Stimulated activated CD4-positive, alpha-beta T cell treated with anti-CD3 and anti-CD28 coated beads, TNF-alpha, amount 100 ng/mL, for 4 hours (primary cell): ENCODE data around the gene MMP17.

ENCODE experiments used
- DNase-seq, 3 experiments: peaks; one replicate each; pipeline ENCODE4 v3.0.0-alpha.2; 2020; ENCODE audit warnings: low read depth in 3 of 3

Gene MMP17

GRCh38 chr12:131894981-131895639, 66.9 kb downstream of the MMP17 start:
- DNase-seq, result no peak

DNA sequence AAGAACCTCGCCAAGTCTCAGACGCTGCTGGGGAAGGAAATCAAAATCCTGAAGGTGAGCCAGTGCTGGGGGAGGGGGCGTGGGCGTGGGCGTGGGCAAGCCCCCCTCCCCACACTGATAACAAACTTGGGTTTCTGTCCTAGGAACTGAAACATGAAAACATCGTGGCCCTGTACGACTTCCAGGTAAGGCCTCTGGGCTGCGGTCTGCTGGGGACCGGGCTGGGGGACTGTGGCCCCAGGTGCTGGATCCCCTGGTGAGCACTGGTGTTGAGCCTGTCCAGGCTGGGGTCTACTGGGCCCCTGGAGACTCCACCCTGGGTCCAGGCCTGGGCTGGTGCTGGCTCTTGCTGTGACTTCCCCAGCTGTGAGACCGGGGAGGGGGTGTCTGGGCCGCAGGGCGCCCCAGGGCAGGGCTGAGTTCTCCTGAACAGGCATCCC, 67.5 kb downstream of the MMP17 start:
- peak in 2 of 3 experiments; percentile 6 to 14 for DNase-seq

- peak; percentile 28 to 55 (median 38) for DNase-seq
Measured at GRCh38 chr12:131896080-131896810, 68.1 kb downstream of the MMP17 start.

GRCh38 chr12:131896811-131897270, 68.6 kb downstream of the MMP17 start:
- no peak for DNase-seq

- DNase-seq, result no peak
Measured at GRCh38 chr12:131897276-131897675, 69.1 kb downstream of the MMP17 start.

- DNase-seq, result no peak
Measured at GRCh38 chr12:131897875-131898274, 69.7 kb downstream of the MMP17 start.

DNA sequence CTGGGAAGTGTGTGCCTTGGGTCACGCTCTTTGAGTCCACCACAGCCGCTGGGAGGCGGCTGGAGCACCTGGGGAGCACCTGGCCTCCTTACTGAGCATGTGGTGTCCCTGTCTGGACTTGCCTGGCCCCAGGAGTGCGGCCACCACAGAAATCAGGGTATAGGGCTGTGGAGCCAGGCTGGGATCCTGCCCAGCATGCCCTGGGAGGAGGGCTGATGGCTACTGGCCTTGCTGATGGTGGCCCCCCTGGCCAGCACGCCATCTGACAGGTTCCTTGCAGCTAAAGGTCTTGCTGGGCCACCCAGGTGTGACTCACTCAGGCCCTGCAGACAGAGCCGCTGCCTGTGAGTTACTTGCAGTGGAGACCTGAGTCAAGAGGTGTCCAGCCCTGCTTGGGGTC, 72.2 kb downstream of the MMP17 start:
- no peak for DNase-seq
